ENCODE data around the gene ARMH4. TPM values are rescaled to one million over a fixed set of nuclear protein-coding genes. Genes with fewer than 3 reads are reported as not detected.

Gene ARMH4
- total and polyA plus RNA-seq, 4 donors: 0.38 to 3.2 (median 0.54) TPM

DNA sequence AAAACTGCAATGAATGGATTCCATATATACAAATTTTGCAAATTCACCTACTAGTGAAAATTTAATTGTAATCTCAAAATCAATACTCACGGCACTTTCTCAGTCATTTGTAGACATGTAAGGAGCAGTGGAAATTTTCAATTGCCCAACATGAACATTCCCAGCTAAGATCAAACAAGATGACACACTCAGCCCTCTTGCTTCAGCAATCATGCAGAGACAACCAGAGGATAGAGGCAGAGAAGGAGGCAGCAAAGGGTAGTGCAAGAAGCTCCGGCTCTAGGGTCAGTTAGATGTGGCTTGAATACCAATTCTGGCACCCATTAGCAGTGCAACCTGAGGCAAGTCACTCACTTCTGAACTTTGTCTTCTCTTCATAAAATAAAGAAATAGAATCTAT lies 194.6 kb downstream of the ARMH4 start:
- WGBS: 70% methylated on average over 2 of the region's 2 CpGs
- no peak overlapping the region for H3K4me3 ChIP-seq (ENCODE audit: low read depth in 1 of 3, low read length in 3 of 3)

More for the DNA sequence above, 194.6 kb downstream of the ARMH4 start:
- H3K9ac ChIP-seq (ENCODE audit: low read depth in 1 of 2, low read length in 2 of 2): no peak overlapping the region
- H3K9me3 ChIP-seq (ENCODE audit: control insufficient read depth in 4 of 4, low read length in 3 of 4): no peaks in the 10 kb centered on the region
- H3K4me1 ChIP-seq (ENCODE audit: control insufficient read depth in 4 of 4, insufficient read depth in 4 of 4, low read length in 3 of 4): no peaks in the 10 kb centered on the region
- no peaks in the 10 kb centered on the region for H3K36me3 ChIP-seq (ENCODE audit: control insufficient read depth in 4 of 4, insufficient read depth in 3 of 4, low read depth in 1 of 4, low read length in 3 of 4)
- no peak overlapping the region for H3K27ac ChIP-seq (ENCODE audit: low read depth in 1 of 2, low read length in 2 of 2)
- H3K27me3 ChIP-seq (ENCODE audit: control insufficient read depth in 4 of 4, insufficient read depth in 4 of 4, low read length in 3 of 4): no peaks in the 10 kb centered on the region
- no peak for TF ChIP-seq NR2F2 (IDR thresholded peaks at IDR 0.05)
- TF ChIP-seq HNF4G (IDR thresholded peaks at IDR 0.05): no peak
- no peak for TF ChIP-seq RAD21 (IDR thresholded peaks at IDR 0.05)
- TF ChIP-seq FOXA1 (IDR thresholded peaks at IDR 0.05): no peak
- no peak for TF ChIP-seq ATF3 (IDR thresholded peaks at IDR 0.05)
- TF ChIP-seq, protein P1, sequence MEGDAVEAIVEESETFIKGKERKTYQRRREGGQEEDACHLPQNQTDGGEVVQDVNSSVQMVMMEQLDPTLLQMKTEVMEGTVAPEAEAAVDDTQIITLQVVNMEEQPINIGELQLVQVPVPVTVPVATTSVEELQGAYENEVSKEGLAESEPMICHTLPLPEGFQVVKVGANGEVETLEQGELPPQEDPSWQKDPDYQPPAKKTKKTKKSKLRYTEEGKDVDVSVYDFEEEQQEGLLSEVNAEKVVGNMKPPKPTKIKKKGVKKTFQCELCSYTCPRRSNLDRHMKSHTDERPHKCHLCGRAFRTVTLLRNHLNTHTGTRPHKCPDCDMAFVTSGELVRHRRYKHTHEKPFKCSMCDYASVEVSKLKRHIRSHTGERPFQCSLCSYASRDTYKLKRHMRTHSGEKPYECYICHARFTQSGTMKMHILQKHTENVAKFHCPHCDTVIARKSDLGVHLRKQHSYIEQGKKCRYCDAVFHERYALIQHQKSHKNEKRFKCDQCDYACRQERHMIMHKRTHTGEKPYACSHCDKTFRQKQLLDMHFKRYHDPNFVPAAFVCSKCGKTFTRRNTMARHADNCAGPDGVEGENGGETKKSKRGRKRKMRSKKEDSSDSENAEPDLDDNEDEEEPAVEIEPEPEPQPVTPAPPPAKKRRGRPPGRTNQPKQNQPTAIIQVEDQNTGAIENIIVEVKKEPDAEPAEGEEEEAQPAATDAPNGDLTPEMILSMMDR (IDR thresholded peaks at IDR 0.05; ENCODE audit: low read depth, low read length, missing input control): no peak
- no peak for TF ChIP-seq FOXA2 (IDR thresholded peaks at IDR 0.05)
- TF ChIP-seq GABPA (IDR thresholded peaks at IDR 0.05 in 1 of 2, conservative IDR thresholded peaks at IDR 0.05 in 1 of 2): no peak
- no peak for TF ChIP-seq SP1 (IDR thresholded peaks at IDR 0.05)
- TF ChIP-seq, protein P2, sequence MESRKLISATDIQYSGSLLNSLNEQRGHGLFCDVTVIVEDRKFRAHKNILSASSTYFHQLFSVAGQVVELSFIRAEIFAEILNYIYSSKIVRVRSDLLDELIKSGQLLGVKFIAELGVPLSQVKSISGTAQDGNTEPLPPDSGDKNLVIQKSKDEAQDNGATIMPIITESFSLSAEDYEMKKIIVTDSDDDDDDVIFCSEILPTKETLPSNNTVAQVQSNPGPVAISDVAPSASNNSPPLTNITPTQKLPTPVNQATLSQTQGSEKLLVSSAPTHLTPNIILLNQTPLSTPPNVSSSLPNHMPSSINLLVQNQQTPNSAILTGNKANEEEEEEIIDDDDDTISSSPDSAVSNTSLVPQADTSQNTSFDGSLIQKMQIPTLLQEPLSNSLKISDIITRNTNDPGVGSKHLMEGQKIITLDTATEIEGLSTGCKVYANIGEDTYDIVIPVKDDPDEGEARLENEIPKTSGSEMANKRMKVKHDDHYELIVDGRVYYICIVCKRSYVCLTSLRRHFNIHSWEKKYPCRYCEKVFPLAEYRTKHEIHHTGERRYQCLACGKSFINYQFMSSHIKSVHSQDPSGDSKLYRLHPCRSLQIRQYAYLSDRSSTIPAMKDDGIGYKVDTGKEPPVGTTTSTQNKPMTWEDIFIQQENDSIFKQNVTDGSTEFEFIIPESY (IDR thresholded peaks at IDR 0.05): no peak
- no peak for TF ChIP-seq EGR1 (IDR thresholded peaks at IDR 0.05; ENCODE audit: low read depth in 2 of 2)
- TF ChIP-seq, protein P3, sequence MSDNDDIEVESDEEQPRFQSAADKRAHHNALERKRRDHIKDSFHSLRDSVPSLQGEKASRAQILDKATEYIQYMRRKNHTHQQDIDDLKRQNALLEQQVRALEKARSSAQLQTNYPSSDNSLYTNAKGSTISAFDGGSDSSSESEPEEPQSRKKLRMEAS (IDR thresholded peaks at IDR 0.05): no peak
- TF ChIP-seq RXRA (IDR thresholded peaks at IDR 0.05): no peak
- TF ChIP-seq HNF4A (conservative IDR thresholded peaks at IDR 0.05): no peak
- TF ChIP-seq, protein P4, sequence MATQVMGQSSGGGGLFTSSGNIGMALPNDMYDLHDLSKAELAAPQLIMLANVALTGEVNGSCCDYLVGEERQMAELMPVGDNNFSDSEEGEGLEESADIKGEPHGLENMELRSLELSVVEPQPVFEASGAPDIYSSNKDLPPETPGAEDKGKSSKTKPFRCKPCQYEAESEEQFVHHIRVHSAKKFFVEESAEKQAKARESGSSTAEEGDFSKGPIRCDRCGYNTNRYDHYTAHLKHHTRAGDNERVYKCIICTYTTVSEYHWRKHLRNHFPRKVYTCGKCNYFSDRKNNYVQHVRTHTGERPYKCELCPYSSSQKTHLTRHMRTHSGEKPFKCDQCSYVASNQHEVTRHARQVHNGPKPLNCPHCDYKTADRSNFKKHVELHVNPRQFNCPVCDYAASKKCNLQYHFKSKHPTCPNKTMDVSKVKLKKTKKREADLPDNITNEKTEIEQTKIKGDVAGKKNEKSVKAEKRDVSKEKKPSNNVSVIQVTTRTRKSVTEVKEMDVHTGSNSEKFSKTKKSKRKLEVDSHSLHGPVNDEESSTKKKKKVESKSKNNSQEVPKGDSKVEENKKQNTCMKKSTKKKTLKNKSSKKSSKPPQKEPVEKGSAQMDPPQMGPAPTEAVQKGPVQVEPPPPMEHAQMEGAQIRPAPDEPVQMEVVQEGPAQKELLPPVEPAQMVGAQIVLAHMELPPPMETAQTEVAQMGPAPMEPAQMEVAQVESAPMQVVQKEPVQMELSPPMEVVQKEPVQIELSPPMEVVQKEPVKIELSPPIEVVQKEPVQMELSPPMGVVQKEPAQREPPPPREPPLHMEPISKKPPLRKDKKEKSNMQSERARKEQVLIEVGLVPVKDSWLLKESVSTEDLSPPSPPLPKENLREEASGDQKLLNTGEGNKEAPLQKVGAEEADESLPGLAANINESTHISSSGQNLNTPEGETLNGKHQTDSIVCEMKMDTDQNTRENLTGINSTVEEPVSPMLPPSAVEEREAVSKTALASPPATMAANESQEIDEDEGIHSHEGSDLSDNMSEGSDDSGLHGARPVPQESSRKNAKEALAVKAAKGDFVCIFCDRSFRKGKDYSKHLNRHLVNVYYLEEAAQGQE (IDR thresholded peaks at IDR 0.05): no peak
- TF ChIP-seq TAF1 (conservative IDR thresholded peaks at IDR 0.05): no peak
- TF ChIP-seq JUND (IDR thresholded peaks at IDR 0.05): no peak
- no peak for DNase-seq (ENCODE audit: low spot score)

Small RNA genes lying within 50 kb of the gene (small RNA-seq; reads per million reads assigned to genes)
- not detected for gene RN7SL598P

Other genes starting within 250 kb of the ARMH4 start
- 10 to 100 TPM; 19.2 to 29.7 TPM for gene ACTR10, start 47.9 kb upstream of the ARMH4 start, total RNA-seq
- gene ACTR10, start 47.9 kb upstream of the ARMH4 start, polyA plus RNA-seq: 10 to 100 TPM; 20.6 to 42.0 TPM
- gene PSMA3, start 92.6 kb upstream of the ARMH4 start, total RNA-seq: 100 to 1,000 TPM in 1 of 2 donors, 10 to 100 TPM in 1; 54.6 to 120 TPM
- gene PSMA3, start 92.6 kb upstream of the ARMH4 start, polyA plus RNA-seq: 100 to 1,000 TPM; 106 to 192 TPM
- gene ARID4A, start 146.3 kb upstream of the ARMH4 start, total RNA-seq: 10 to 100 TPM; 10.1 to 13.9 TPM
- gene ARID4A, start 146.3 kb upstream of the ARMH4 start, polyA plus RNA-seq: 10 to 100 TPM in 1 of 2 donors, 1 to 10 TPM in 1; 3.8 to 26.9 TPM
- gene TOMM20L, start 243.7 kb upstream of the ARMH4 start, total RNA-seq: not detected
- gene TOMM20L, start 243.7 kb upstream of the ARMH4 start, polyA plus RNA-seq: not detected

Measured in liver (tissue), 10 donors.